Liver (tissue), 9 donors: ENCODE measurements around the gene FAP. TPM values are rescaled to one million over a fixed set of nuclear protein-coding genes. Genes with fewer than 3 reads are reported as not detected.

Source experiments
- DNase-seq: peaks from one replicate; pipeline ENCODE4 v3.0.0-alpha.2; 2017; ENCODE audit warnings: low spot score
- H3K27ac ChIP-seq, 2 donors: one replicate each; pipeline ENCODE4 v1.7.0; 2013; ENCODE audit warnings: inconsistent platforms in 2 of 2, low read length in 2 of 2, control low read depth in 1 of 2, low read depth in 1 of 2, mild to moderate bottlenecking in 1 of 2
- H3K27me3 ChIP-seq, 4 donors: one replicate each; pipeline versions ENCODE4 v1.6.1 to v1.7.0; 2013; ENCODE audit warnings: low read length in 3 of 4, inconsistent platforms in 1 of 4, mild to moderate bottlenecking in 1 of 4, moderate library complexity in 1 of 4; ENCODE audit not compliant: control insufficient read depth in 4 of 4, insufficient read depth in 4 of 4
- H3K36me3 ChIP-seq, 4 donors: one replicate each; pipeline versions ENCODE4 v1.6.1 to v1.7.0; 2013; ENCODE audit warnings: low read length in 3 of 4, mild to moderate bottlenecking in 3 of 4, low read depth in 1 of 4, moderate library complexity in 1 of 4; ENCODE audit not compliant: control insufficient read depth in 4 of 4, insufficient read depth in 3 of 4
- H3K4me1 ChIP-seq, 4 donors: one replicate each; pipeline versions ENCODE4 v1.6.1 to v1.7.0; 2013; ENCODE audit warnings: low read length in 3 of 4, mild to moderate bottlenecking in 3 of 4, moderate library complexity in 1 of 4; ENCODE audit not compliant: control insufficient read depth in 4 of 4, insufficient read depth in 4 of 4
- H3K4me3 ChIP-seq, 3 donors: one replicate each; pipeline versions ENCODE4 v1.6.1 to v1.7.0; 2013; ENCODE audit warnings: low read length in 3 of 3, control low read depth in 1 of 3, low read depth in 1 of 3, mild to moderate bottlenecking in 1 of 3
- H3K9ac ChIP-seq, 2 donors: one replicate each; pipeline ENCODE4 v1.7.0; 2013; ENCODE audit warnings: low read length in 2 of 2, mild to moderate bottlenecking in 2 of 2, moderate library complexity in 2 of 2, control low read depth in 1 of 2, low read depth in 1 of 2
- H3K9me3 ChIP-seq, 4 donors: one replicate each; pipeline versions ENCODE4 v1.6.1 to v1.7.0; 2013; ENCODE audit warnings: low read length in 3 of 4; ENCODE audit not compliant: control insufficient read depth in 4 of 4
- EGR1 ChIP-seq, 2 donors: IDR thresholded peaks; 2 replicates each; pipeline ENCODE4 v1.6.1; 2016 to 2018; ENCODE audit warnings: antibody characterized with exemption in 2 of 2, low read depth in 2 of 2
- FOXA1 ChIP-seq: IDR thresholded peaks from 2 replicates; pipeline ENCODE4 v1.6.1; 2016; ENCODE audit warnings: antibody characterized with exemption
- FOXA2 ChIP-seq: IDR thresholded peaks from 2 replicates; pipeline ENCODE4 v1.6.1; 2016; ENCODE audit warnings: antibody characterized with exemption
- GABPA ChIP-seq, 2 donors: IDR thresholded peaks in 1 of 2; conservative IDR thresholded peaks in 1 of 2; 2 replicates each; pipeline ENCODE4 v1.6.1; 2016; ENCODE audit warnings: antibody characterized with exemption in 2 of 2, mild to moderate bottlenecking in 1 of 2, moderate library complexity in 1 of 2
- HNF4A ChIP-seq, 2 donors: conservative IDR thresholded peaks; 2 replicates each; pipeline ENCODE4 v1.6.1; 2016; ENCODE audit warnings: antibody characterized with exemption in 2 of 2, mild to moderate bottlenecking in 2 of 2
- HNF4G ChIP-seq: IDR thresholded peaks from 2 replicates; pipeline ENCODE4 v1.6.1; 2016; ENCODE audit warnings: antibody characterized with exemption
- JUND ChIP-seq, 2 donors: IDR thresholded peaks; 2 replicates each; pipeline ENCODE4 v1.6.1; 2016; ENCODE audit warnings: antibody characterized with exemption in 2 of 2
- NR2F2 ChIP-seq: IDR thresholded peaks from 2 replicates; pipeline ENCODE4 v1.6.1; 2016; ENCODE audit warnings: antibody characterized with exemption
- RAD21 ChIP-seq, 2 donors: IDR thresholded peaks; 2 replicates each; pipeline ENCODE4 v1.6.1; 2016; ENCODE audit warnings: antibody characterized with exemption in 2 of 2, mild to moderate bottlenecking in 2 of 2
- RXRA ChIP-seq, 2 donors: IDR thresholded peaks; 2 replicates each; pipeline ENCODE4 v1.6.1; 2017 to 2018; ENCODE audit warnings: antibody characterized with exemption in 2 of 2, mild to moderate bottlenecking in 1 of 2
- SP1 ChIP-seq: IDR thresholded peaks from 2 replicates; pipeline ENCODE4 v1.6.1; 2018; ENCODE audit warnings: antibody characterized with exemption, mild to moderate bottlenecking
- TAF1 ChIP-seq: conservative IDR thresholded peaks from 2 replicates; pipeline ENCODE4 v1.6.1; 2016; ENCODE audit warnings: antibody characterized with exemption, mild to moderate bottlenecking
- YY1 ChIP-seq: IDR thresholded peaks from 2 replicates; pipeline ENCODE4 v1.6.1; 2016; ENCODE audit warnings: antibody characterized with exemption, mild to moderate bottlenecking
- ZBTB33 ChIP-seq: IDR thresholded peaks from 2 replicates; pipeline ENCODE4 v1.6.1; 2016; ENCODE audit warnings: antibody characterized with exemption
- WGBS: extraction: QIAGEN DNeasy Blood & Tissue Kit; methylation state at CpG from one replicate; pipeline ENCODE4 v1.1.7; 2013; 5-methylcytosine and 5-hydroxymethylcytosine counted together
- polyA plus RNA-seq, 2 donors: library from polyadenylated mRNA; stranded (reverse) in 1 of 2; unstranded in 1 of 2; fragments of 200-250 nt in 1 of 2; fragments of >200 nt in 1 of 2; fragmentation: Nextera tagmentation in 1 of 2; extraction: Ambion mirVana in 1 of 2; gene quantifications; one replicate each; pipeline versions ENCODE4 v1.2.1 to v1.2.3, GENCODE V29; 2013 to 2015
- total RNA-seq, 2 donors: library from RNA; depleted of rRNA; stranded (reverse); fragments of >200 nt; gene quantifications; one replicate each; pipeline ENCODE4 v1.2.3, GENCODE V29; 2014
- TF ChIP-seq, protein P1 (sequence below): IDR thresholded peaks from 2 replicates; pipeline ENCODE4 v1.6.1; 2016; ENCODE audit warnings: antibody characterized with exemption, mild to moderate bottlenecking
- TF ChIP-seq, protein P2 (sequence below): IDR thresholded peaks from 2 replicates; pipeline ENCODE4 v1.6.1; 2016; ENCODE audit warnings: antibody characterized with exemption
- TF ChIP-seq, protein P3 (sequence below): fragments of 150-350 bp; IDR thresholded peaks from 2 replicates; pipeline ENCODE4 v1.5.1; 2017; ENCODE audit warnings: improper control_type of control experiment, low read depth, low read length; ENCODE audit not compliant: missing input control
- TF ChIP-seq, protein P4 (sequence below): IDR thresholded peaks from 2 replicates; pipeline ENCODE4 v1.6.1; 2016; ENCODE audit warnings: antibody characterized with exemption
- donor health status: healthy.
- donor health status: healthy.
- donor health status: healthy.
- donor health status: healthy.
- donor health status: healthy.

The FAP gene
- total and polyA plus RNA-seq, 4 donors = 0.10 to 0.42 (median 0.23) TPM

- Histone ChIP-seq H3K9me3 (no peaks in the 10 kb centered on the region), H3K27ac (no peak overlapping the region), H3K36me3 (no peaks in the 10 kb centered on the region), H3K27me3 (peaks cover 0 to 6% (median 0%) of the 10 kb centered on the region in 4 donors), H3K4me3 (no peak overlapping the region), H3K4me1 (peaks cover 0 to 2% (median 0%) of the 10 kb centered on the region in 4 donors), H3K9ac (no peak overlapping the region)
- 88% methylated on average over 4 of the region's 4 CpGs for WGBS
- DNase-seq = no peak
- TF ChIP-seq, protein P1, sequence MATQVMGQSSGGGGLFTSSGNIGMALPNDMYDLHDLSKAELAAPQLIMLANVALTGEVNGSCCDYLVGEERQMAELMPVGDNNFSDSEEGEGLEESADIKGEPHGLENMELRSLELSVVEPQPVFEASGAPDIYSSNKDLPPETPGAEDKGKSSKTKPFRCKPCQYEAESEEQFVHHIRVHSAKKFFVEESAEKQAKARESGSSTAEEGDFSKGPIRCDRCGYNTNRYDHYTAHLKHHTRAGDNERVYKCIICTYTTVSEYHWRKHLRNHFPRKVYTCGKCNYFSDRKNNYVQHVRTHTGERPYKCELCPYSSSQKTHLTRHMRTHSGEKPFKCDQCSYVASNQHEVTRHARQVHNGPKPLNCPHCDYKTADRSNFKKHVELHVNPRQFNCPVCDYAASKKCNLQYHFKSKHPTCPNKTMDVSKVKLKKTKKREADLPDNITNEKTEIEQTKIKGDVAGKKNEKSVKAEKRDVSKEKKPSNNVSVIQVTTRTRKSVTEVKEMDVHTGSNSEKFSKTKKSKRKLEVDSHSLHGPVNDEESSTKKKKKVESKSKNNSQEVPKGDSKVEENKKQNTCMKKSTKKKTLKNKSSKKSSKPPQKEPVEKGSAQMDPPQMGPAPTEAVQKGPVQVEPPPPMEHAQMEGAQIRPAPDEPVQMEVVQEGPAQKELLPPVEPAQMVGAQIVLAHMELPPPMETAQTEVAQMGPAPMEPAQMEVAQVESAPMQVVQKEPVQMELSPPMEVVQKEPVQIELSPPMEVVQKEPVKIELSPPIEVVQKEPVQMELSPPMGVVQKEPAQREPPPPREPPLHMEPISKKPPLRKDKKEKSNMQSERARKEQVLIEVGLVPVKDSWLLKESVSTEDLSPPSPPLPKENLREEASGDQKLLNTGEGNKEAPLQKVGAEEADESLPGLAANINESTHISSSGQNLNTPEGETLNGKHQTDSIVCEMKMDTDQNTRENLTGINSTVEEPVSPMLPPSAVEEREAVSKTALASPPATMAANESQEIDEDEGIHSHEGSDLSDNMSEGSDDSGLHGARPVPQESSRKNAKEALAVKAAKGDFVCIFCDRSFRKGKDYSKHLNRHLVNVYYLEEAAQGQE = no peak
- no peak for TF ChIP-seq EGR1 (IDR thresholded peaks at IDR 0.05; ENCODE audit: low read depth in 2 of 2)
- TF ChIP-seq JUND (IDR thresholded peaks at IDR 0.05) = no peak
- no peak for TF ChIP-seq FOXA1
- TF ChIP-seq HNF4G = no peak
Measured at GRCh38 chr2:162143969-162144368, 99.3 kb downstream of the FAP start.

GRCh38 chr2:162138310-162138709, 104.9 kb downstream of the FAP start:
- no peak overlapping the region for H3K27ac ChIP-seq
- no peaks in the 10 kb centered on the region for H3K36me3 ChIP-seq
- DNase-seq = no peak
- no peak overlapping the region for H3K9ac ChIP-seq
- TF ChIP-seq, protein P2, sequence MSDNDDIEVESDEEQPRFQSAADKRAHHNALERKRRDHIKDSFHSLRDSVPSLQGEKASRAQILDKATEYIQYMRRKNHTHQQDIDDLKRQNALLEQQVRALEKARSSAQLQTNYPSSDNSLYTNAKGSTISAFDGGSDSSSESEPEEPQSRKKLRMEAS = no peak
- TF ChIP-seq TAF1 = no peak
- peak; percentile 40 for TF ChIP-seq YY1
- no peaks in the 10 kb centered on the region for H3K9me3 ChIP-seq
- peaks cover 0 to 7% (median 3%) of the 10 kb centered on the region in 4 donors for H3K4me1 ChIP-seq
- no peaks in the 10 kb centered on the region for H3K27me3 ChIP-seq
- no peak overlapping the region for H3K4me3 ChIP-seq

- WGBS = 91% methylated on average over 2 of the region's 2 CpGs
Measured at GRCh38 chr2:162127422-162127821, 115.8 kb downstream of the FAP start.

More at GRCh38 chr2:162127422-162127821, 115.8 kb downstream of the FAP start:
- Histone ChIP-seq H3K27ac (no peak overlapping the region), H3K9ac (no peak overlapping the region), H3K4me3 (no peak overlapping the region), H3K27me3 (no peaks in the 10 kb centered on the region), H3K36me3 (no peaks in the 10 kb centered on the region), H3K4me1 (no peaks in the 10 kb centered on the region), H3K9me3 (no peaks in the 10 kb centered on the region)
- no peak for TF ChIP-seq ZBTB33
- TF ChIP-seq TAF1 = no peak
- no peak for TF ChIP-seq FOXA2
- TF ChIP-seq RXRA (IDR thresholded peaks at IDR 0.05) = no peak
- TF ChIP-seq, protein P3, sequence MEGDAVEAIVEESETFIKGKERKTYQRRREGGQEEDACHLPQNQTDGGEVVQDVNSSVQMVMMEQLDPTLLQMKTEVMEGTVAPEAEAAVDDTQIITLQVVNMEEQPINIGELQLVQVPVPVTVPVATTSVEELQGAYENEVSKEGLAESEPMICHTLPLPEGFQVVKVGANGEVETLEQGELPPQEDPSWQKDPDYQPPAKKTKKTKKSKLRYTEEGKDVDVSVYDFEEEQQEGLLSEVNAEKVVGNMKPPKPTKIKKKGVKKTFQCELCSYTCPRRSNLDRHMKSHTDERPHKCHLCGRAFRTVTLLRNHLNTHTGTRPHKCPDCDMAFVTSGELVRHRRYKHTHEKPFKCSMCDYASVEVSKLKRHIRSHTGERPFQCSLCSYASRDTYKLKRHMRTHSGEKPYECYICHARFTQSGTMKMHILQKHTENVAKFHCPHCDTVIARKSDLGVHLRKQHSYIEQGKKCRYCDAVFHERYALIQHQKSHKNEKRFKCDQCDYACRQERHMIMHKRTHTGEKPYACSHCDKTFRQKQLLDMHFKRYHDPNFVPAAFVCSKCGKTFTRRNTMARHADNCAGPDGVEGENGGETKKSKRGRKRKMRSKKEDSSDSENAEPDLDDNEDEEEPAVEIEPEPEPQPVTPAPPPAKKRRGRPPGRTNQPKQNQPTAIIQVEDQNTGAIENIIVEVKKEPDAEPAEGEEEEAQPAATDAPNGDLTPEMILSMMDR = no peak
- TF ChIP-seq, protein P2 = no peak
- TF ChIP-seq GABPA (IDR thresholded peaks at IDR 0.05 in 1 of 2, conservative IDR thresholded peaks at IDR 0.05 in 1 of 2) = no peak
- no peak for TF ChIP-seq EGR1 (IDR thresholded peaks at IDR 0.05; ENCODE audit: low read depth in 2 of 2)
- TF ChIP-seq HNF4A (conservative IDR thresholded peaks at IDR 0.05) = no peak
- TF ChIP-seq, protein P4, sequence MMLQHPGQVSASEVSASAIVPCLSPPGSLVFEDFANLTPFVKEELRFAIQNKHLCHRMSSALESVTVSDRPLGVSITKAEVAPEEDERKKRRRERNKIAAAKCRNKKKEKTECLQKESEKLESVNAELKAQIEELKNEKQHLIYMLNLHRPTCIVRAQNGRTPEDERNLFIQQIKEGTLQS = no peak
- no peak for TF ChIP-seq RAD21 (IDR thresholded peaks at IDR 0.05)
- TF ChIP-seq SP1 = no peak
- no peak for TF ChIP-seq NR2F2
- no peak for TF ChIP-seq JUND (IDR thresholded peaks at IDR 0.05)
- TF ChIP-seq YY1 = no peak
- TF ChIP-seq HNF4G = no peak
- no peak for DNase-seq
